K562 (cell line): Measurements from ENCODE around the gene BZW2. TPM values are rescaled to one million over a fixed set of nuclear protein-coding genes. Genes with fewer than 3 reads are reported as not detected.
A peak's percentile ranks its signal among the peaks of the same experiment; 100 is the strongest.

ENCODE experiments used
- ARID4B ChIP-seq: sonication (generic); formaldehyde crosslinking; IDR thresholded peaks from 2 replicates; pipeline ENCODE4 v1.8.0; 2022; ENCODE audit warnings: mild to moderate bottlenecking, missing genetic modification reagents
- CBFA2T3 ChIP-seq: fragments of 450-650 bp; IDR thresholded peaks from 2 replicates; pipeline ENCODE4 v1.6.1; 2017
- CEBPG ChIP-seq, 3 experiments: fragments of 200-800 bp in 1 of 3; sonication (Bioruptor generic) in 1 of 3; sonication (generic) in 1 of 3; formaldehyde crosslinking in 1 of 3; IDR thresholded peaks in 2 of 3; conservative IDR thresholded peaks in 1 of 3; 2 replicates each; pipeline versions ENCODE4 v1.6.1 to v1.8.0; 2016 to 2022; ENCODE audit warnings: missing compliant biosample characterization in 2 of 3, missing genetic modification characterization in 2 of 3, mild to moderate bottlenecking in 1 of 3, missing genetic modification reagents in 1 of 3
- DNMT1 ChIP-seq: fragments of 450-650 bp; IDR thresholded peaks from 2 replicates; pipeline ENCODE4 v1.6.1; 2016; ENCODE audit warnings: antibody characterized with exemption, mild to moderate bottlenecking
- E2F6 ChIP-seq, 2 experiments: IDR thresholded peaks; 2 replicates each; pipeline ENCODE4 v1.6.1; 2011; ENCODE audit warnings: borderline replicate concordance in 1 of 2, control low read depth in 1 of 2, low read depth in 1 of 2, low read length in 1 of 2, mild to moderate bottlenecking in 1 of 2, mixed read lengths in 1 of 2, moderate library complexity in 1 of 2; ENCODE audit not compliant: insufficient read depth in 1 of 2, insufficient read length in 1 of 2, poor library complexity in 1 of 2, severe bottlenecking in 1 of 2; ENCODE audit errors: extremely low read depth in 1 of 2
- FOXJ2 ChIP-seq: fragments of 200-800 bp; sonication (Bioruptor generic); IDR thresholded peaks from 2 replicates; pipeline ENCODE4 v1.6.1; 2016; ENCODE audit warnings: missing genetic modification characterization, missing compliant biosample characterization
- FOXM1 ChIP-seq, 2 experiments: fragments of 450-650 bp in 1 of 2; sonication (generic) in 1 of 2; formaldehyde crosslinking in 1 of 2; IDR thresholded peaks; 2 replicates each; pipeline versions ENCODE4 v1.6.1 to v1.9.0; 2017 to 2022; ENCODE audit warnings: low read depth in 2 of 2, mild to moderate bottlenecking in 2 of 2, missing genetic modification reagents in 1 of 2, moderate library complexity in 1 of 2
- FOXP1 ChIP-seq: sonication (generic); formaldehyde crosslinking; IDR thresholded peaks from 2 replicates; pipeline ENCODE4 v1.8.0; 2022; ENCODE audit warnings: mild to moderate bottlenecking, missing genetic modification reagents
- NR2C1 ChIP-seq, 2 experiments: fragments of 450-650 bp; IDR thresholded peaks; 2 replicates each; pipeline ENCODE4 v1.6.1; 2017; ENCODE audit warnings: mild to moderate bottlenecking in 2 of 2, antibody characterized with exemption in 1 of 2, inconsistent platforms in 1 of 2, missing compliant biosample characterization in 1 of 2, missing genetic modification characterization in 1 of 2
- OTX1 ChIP-seq: fragments of 450-650 bp; formaldehyde crosslinking; IDR thresholded peaks from 2 replicates; pipeline ENCODE4 v1.4.0; 2022; ENCODE audit warnings: mild to moderate bottlenecking
- POLR2A ChIP-seq: fragments of 450-650 bp; conservative IDR thresholded peaks from 2 replicates; pipeline ENCODE4 v1.6.1; 2016
- POLR3G ChIP-seq: IDR thresholded peaks from 2 replicates; pipeline ENCODE4 v1.6.1; 2011; ENCODE audit not compliant: insufficient read length, insufficient replicate concordance; ENCODE audit errors: extremely low read depth
- PRMT5 ChIP-seq: sonication (generic); formaldehyde crosslinking; IDR thresholded peaks from 2 replicates; pipeline ENCODE4 v1.5.0; 2020; ENCODE audit warnings: missing genetic modification reagents
- STAG1 ChIP-seq: sonication (generic); formaldehyde crosslinking; IDR thresholded peaks from 2 replicates; pipeline ENCODE4 v1.5.0; 2020; ENCODE audit warnings: missing genetic modification reagents, borderline replicate concordance
- WHSC1 ChIP-seq: IDR thresholded peaks from one replicate; pipeline ENCODE4 v1.6.1; 2012; ENCODE audit warnings: low read length, control low read depth, inconsistent platforms
- ZNF217 ChIP-seq: sonication (generic); formaldehyde crosslinking; IDR thresholded peaks from 2 replicates; pipeline ENCODE4 v1.8.0; 2022; ENCODE audit warnings: mild to moderate bottlenecking, missing genetic modification reagents
- ZNF408 ChIP-seq: fragments of 250-450 bp; sonication (Bioruptor Pico); IDR thresholded peaks from 2 replicates; pipeline ENCODE4 v1.4.0; 2020; ENCODE audit warnings: low read depth, mild to moderate bottlenecking, moderate library complexity
- ZNF584 ChIP-seq: fragments of 200-800 bp; sonication (Bioruptor generic); IDR thresholded peaks from 2 replicates; pipeline ENCODE4 v1.6.1; 2016; ENCODE audit warnings: low read depth, mild to moderate bottlenecking, missing genetic modification characterization, missing compliant biosample characterization
- polyA plus RNA-seq, 8 experiments: library from polyadenylated mRNA; depleted of rRNA in 4 of 8; stranded (reverse) in 5 of 8; unstranded in 3 of 8; fragments of >200 nt; fragmentation: Nextera tagmentation in 2 of 8; fragmentation: Illumina TruSeq in 1 of 8; extraction: Ambion mirVana in 2 of 8; extraction: Trizol in 1 of 8; gene quantifications; 2 replicates each; pipeline versions ENCODE4 v1.2.1 to v1.2.3, GENCODE V29; 2011 to 2014; ENCODE audit warnings: inconsistent platforms in 1 of 8, missing spikeins in 1 of 8
- total RNA-seq, 7 experiments: library from RNA; depleted of rRNA in 6 of 7; stranded (reverse); fragments of >200 nt in 6 of 7; fragmentation: Illumina TruSeq in 2 of 7; extraction: Trizol in 2 of 7; gene quantifications; 2 replicates each; pipeline versions ENCODE4 v1.2.1 to v1.2.3, GENCODE V29; 2011 to 2021; ENCODE audit warnings: low replicate concordance in 1 of 7
- TF ChIP-seq, protein P1 (sequence below): fragments of 450-650 bp; IDR thresholded peaks from 2 replicates; pipeline ENCODE4 v1.6.1; 2016; ENCODE audit warnings: mild to moderate bottlenecking

BZW2 gene
- total and polyA plus RNA-seq, 9 of the 15 experiments (the other 6 are each of a cell fraction or from before 2014, with no cell fraction given) = 140 to 316 (median 173) TPM

- no peak for TF ChIP-seq E2F6 (IDR thresholded peaks at IDR 0.05; ENCODE audit: borderline replicate concordance in 1 of 2, extremely low read depth in 1 of 2, insufficient read depth in 1 of 2, insufficient read length in 1 of 2, low read depth in 1 of 2, low read length in 1 of 2, poor library complexity in 1 of 2, severe bottlenecking in 1 of 2)
- no peak for TF ChIP-seq STAG1 (CRISPR knock-in tag)
- no peak; the same call in 1 of the 2 replicates for TF ChIP-seq FOXM1 (IDR thresholded peaks at IDR 0.05; ENCODE audit: low read depth)
- no peak for TF ChIP-seq FOXM1 (CRISPR knock-in tag; IDR thresholded peaks at IDR 0.05; ENCODE audit: low read depth)
- no peak for TF ChIP-seq PRMT5 (CRISPR knock-in tag)
- no peak for TF ChIP-seq OTX1
- no peak for TF ChIP-seq FOXP1 (CRISPR knock-in tag)
- no peak for TF ChIP-seq ZNF217 (CRISPR knock-in tag)
- TF ChIP-seq CBFA2T3 = peak; percentile 84
- no peak for TF ChIP-seq ZNF408 (CRISPR knock-in tag)
- no peak for TF ChIP-seq POLR3G
- no peak for TF ChIP-seq FOXJ2 (tag)
- no peak for TF ChIP-seq CEBPG (CRISPR knock-in tag; IDR thresholded peaks at IDR 0.05)
- peak in 1 of 2 experiments; percentile 11; a peak in 3 of 4 replicates for TF ChIP-seq CEBPG (tag; conservative IDR thresholded peaks at IDR 0.05 in 1 of 2, IDR thresholded peaks at IDR 0.05 in 1 of 2)
- TF ChIP-seq NR2C1 (IDR thresholded peaks at IDR 0.05) = no peak
- TF ChIP-seq NR2C1 (tag; IDR thresholded peaks at IDR 0.05) = peak; percentile 34; the same call in 1 of the 2 replicates
- TF ChIP-seq, protein P1, sequence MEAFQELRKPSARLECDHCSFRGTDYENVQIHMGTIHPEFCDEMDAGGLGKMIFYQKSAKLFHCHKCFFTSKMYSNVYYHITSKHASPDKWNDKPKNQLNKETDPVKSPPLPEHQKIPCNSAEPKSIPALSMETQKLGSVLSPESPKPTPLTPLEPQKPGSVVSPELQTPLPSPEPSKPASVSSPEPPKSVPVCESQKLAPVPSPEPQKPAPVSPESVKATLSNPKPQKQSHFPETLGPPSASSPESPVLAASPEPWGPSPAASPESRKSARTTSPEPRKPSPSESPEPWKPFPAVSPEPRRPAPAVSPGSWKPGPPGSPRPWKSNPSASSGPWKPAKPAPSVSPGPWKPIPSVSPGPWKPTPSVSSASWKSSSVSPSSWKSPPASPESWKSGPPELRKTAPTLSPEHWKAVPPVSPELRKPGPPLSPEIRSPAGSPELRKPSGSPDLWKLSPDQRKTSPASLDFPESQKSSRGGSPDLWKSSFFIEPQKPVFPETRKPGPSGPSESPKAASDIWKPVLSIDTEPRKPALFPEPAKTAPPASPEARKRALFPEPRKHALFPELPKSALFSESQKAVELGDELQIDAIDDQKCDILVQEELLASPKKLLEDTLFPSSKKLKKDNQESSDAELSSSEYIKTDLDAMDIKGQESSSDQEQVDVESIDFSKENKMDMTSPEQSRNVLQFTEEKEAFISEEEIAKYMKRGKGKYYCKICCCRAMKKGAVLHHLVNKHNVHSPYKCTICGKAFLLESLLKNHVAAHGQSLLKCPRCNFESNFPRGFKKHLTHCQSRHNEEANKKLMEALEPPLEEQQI = peak; percentile 81
- no peak for TF ChIP-seq DNMT1
- TF ChIP-seq ZNF584 (CRISPR knock-in tag) = no peak
- TF ChIP-seq POLR2A = no peak
- no peak for TF ChIP-seq ARID4B (CRISPR knock-in tag)
- TF ChIP-seq WHSC1 = no peak
These were observed 11.8 kb downstream of the BZW2 start (continued) for GRCh38 chr7:16657656-16658279.
